G401 (cell line): ENCODE data around the gene BACH2. TPM values are rescaled to one million over a fixed set of nuclear protein-coding genes. Genes with fewer than 3 reads are reported as not detected.
"Not testable (repeated sequence)": the region's sequence is repeated elsewhere in the genome, so short reads cannot be mapped to it uniquely, and the experiment has no call there.

Experiments
- DNase-seq: peaks from one replicate; pipeline ENCODE4 v3.0.0-alpha.2; 2015; ENCODE audit warnings: low spot score
- in situ Hi-C: cut with HindIII; loops from 2 replicates; pipeline ENCODE4 v1.10.0; 2016; ENCODE audit warnings: low sequenced_read_pairs, mixed read lengths
- total RNA-seq: library from RNA; depleted of rRNA; stranded (reverse); fragments of >200 nt; shearing (Covaris generic); gene quantifications from 2 replicates; pipeline ENCODE4 v1.2.3, GENCODE V29; 2014

BACH2 gene
- total RNA-seq, 1 experiment from 2014 or later = 0.71 TPM

DNA sequence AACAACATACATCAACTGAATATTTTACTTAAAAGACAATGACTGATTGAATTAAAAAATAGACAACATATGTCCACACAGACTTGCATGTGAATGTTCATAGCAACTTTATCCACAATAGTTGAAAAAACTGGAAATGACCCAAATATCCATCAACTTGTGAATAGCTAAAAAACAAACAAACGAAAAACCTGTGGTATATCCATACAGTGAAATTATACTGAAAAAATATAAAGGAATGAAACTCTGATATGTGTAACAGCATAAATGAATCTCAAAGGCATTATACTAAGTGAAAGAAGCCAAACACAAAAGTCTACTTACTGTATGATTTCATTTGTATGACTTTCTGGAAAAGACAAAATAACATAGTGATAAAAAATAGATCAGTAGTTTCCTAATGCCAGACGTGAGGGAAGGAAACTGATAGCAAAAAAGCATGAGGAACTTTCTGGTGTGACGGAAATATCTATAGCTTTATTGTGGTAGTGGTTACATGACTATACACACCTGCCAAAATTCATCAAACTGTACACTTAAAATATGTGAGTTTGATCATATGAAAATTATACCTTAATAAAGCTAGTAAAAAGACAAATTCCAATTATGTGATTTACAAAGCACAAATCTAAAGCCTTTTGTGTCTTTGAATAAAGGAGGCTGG is 123.2 kb downstream of the BACH2 start:
- no peak for DNase-seq

DNA sequence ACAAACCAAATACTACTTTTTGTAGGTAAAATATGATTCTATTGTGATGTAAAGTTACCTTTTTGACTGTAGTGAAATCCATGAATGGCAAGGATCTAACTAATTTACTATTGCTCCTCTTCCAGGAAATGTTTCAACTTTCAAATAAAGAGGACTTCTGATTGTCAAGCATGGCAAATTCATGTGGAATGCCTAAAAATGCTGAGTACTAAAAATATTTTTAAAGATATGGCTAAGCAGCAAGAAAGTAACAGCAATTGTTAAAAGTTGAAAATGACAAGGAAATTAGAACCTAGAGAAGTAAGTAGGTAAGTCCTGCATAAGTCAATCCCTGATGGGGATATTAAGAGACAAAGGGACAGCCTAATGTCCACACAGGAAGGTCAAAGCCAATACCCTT is 126.0 kb downstream of the BACH2 start:
- in situ Hi-C loops = no loop called here
- no peak for DNase-seq

More for the DNA sequence above, 123.2 kb downstream of the BACH2 start:
- in situ Hi-C loops = no loop called here

DNA sequence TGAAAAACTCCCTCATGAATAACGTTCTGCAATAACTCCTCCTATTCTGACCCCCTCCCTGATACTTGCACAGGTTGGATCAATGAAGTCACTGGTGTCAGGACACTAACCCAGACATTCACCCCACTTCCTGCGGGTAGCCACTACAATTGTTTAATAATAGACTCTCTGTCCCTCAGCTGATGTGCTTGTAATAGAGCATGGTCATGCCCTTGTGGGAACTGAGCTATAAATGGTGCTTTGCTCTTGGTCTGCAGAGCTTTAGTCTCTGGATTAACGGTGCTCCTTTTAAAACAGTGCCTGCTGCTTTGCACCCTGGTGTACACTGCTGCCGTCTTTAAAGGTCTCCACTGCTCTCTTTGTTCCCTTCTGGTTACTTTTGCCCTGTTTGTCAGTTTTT is 127.3 kb downstream of the BACH2 start:
- DNase-seq = no peak
- in situ Hi-C loops = no loop called here

DNA sequence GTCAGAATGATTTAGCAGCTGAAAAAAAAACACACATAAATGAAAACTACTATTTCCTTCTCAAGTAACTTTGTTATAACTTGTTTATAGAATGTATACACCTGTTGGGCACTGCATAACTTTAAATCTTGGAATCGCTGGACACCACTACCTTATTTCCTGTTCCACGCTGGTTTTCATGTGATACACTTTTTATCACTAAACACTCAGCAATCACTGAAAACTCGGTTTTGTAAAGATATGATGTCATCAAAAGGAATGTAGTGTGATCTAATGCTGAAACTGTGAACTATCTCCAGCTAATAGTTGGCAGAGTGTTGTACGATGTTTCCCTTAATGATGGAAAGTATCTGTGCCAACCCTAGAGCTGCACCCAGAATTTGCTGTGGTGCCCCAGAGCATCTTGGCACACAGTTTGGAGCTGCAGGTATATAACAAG is 127.9 kb downstream of the BACH2 start:
- in situ Hi-C loops = no loop called here
- no peak for DNase-seq

DNA sequence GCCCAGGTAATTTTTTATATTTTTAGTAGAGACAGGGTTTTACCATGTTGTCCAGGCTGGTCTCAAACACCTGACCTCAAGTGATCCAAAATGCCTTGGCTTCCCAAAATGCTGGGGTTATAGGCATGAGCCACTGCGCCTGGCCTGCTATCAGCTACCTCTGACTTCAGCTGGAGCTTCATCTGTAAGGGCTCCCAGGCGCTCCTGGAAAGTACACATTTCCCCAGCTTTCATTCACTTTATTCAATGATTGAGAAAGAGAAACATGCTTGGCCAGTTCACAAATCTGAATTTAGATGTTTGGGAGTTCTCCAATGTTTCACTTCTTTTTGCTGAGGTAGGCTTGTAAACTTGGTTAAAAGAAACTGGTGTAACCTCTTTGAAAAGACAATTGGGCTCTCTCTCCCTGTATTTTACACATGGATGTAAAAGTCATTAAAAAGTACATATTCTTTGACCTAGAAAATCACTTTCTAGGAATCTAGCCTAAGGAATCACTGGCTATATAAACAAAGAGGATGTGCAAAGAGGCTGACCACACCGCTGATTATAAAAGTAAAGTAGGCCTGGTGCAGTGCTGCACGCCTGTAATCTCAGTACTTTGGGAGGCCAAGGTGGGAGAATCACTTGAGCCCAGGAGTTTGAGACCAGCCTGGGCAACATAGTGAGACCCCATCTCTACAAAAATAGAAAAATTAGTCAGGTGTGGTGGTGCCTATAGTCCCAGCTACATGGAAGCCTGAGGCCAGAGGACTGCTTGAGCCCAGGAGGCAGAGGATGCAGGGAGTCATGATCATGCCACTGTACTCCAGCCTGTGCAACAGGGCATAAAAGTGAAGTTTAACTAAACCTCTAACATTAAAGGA is 128.9 kb downstream of the BACH2 start:
- in situ Hi-C loops = no loop called here
- DNase-seq = no peak

DNA sequence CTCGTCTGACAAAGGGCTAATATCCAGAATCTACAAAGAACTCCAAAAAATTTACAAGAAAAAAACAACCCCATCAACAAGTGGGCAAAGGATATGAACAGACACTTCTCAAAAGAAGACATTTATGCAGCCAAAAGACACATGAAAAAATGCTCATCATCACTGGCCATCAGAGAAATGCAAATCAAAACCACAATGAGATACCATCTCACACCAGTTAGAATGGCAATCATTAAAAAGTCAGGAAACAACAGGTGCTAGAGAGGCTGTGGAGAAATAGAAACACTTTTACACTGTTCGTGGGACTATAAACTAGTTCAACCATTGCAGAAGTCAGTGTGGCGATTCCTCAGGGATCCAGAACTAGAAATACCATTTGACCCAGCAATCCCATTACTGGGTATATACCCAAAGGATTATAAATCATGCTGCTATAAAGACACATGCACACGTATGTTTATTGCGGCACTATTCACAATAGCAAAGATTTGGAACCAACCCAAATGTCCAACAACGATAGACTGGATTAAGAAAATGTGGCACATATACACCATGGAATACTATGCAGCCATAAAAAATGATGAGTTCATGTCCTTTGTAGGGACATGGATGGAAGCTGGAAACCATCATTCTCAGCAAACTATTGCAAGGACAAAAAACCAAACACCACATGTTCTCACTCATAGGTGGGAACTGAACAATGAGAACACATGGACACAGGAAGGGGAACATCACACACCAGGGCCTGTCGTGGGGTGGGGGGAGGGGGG is 130.3 kb downstream of the BACH2 start:
- in situ Hi-C loops, DNase-seq: not testable (repeated sequence)

DNA sequence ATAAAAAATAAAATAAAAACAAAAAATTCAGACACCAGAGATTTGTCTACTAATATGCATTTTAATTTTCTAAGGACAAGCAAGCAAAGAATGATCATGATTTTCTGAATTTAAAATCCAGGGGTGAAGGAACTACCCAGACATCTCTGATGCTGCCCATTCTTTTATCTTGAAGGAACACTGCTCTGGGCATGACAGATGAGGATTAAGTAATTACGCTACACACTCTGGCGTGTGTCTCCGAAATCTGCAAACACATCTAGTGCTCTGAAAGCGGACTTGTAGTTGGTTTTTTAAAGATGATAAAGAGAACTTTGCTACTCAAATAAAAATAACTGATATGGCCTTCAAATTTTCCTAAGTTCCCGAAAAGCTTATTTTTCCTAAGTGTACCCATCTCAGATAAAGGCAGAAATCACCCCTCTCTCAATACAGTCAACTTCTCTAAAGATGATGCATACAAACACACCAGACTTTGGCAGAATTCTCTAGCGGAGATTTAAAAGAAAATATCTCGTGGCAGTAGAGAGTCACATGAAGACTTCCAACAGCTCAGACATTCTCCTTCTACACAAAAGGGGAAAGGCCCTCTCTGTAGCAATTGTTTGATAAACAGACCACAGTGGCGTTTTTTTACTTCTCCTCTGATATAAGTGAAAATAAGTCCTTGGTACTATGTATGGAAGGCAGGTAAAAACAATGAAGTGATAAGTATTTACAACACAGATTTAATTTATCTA is 133.8 kb downstream of the BACH2 start:
- DNase-seq = no peak
- in situ Hi-C loops = no loop called here

DNA sequence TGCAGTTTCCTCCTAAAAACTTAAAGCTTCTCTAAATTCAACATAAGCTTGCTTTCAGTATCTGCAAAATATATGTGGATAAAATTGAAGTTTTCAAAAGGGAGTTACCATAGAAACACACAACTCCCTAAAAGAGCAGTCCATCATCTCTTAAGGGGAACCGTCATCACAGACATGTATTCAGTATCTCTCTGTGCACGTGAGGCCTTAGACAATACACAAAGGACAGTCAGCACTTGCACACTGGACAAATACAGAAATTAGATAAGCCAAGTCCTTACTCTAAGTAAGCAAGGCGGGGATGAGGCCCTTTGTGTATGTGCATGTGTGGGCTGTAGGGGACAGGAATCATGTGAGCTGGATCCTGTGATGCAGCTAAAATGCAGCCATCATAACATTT is 136.6 kb downstream of the BACH2 start:
- DNase-seq = no peak
- in situ Hi-C loops = no loop called here

DNA sequence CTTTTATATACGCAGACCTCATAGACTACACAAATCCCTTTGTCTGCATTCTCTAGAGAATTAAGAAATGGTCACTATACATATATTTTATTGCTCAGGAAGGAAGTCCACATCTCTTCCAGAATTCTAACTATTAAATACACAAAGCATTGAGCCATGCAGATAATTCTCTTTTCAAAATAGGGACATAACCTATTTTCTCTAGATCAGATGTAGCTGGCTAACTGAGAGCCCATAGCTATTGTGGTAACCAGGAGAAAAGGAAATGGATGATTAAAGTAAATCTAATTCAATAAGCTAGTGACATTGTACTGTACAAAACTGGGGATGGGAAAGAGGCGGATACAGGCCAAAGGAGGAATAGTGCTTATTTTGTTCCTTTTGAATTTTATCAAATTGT is 137.2 kb downstream of the BACH2 start:
- in situ Hi-C loops = no loop called here
- DNase-seq = no peak

DNA sequence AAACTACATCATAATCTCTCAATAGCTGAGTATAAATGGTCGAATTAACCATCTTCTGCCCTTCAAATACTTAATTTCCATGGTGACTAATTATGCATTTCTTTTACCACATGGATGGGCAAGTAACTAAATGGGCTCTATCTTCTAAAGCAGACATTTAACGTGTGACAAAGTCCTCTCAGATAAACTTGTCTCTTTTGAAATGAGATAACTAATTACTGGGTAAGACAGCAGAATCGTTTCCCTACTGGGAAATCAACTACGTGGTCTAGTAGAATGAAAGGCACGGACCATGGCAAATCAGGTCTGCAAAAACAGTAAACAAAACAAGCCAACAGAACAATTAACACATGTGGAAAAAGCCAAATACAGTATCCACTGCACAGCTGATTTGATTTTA is 137.7 kb downstream of the BACH2 start:
- no peak for DNase-seq
- in situ Hi-C loops = no loop called here

DNA sequence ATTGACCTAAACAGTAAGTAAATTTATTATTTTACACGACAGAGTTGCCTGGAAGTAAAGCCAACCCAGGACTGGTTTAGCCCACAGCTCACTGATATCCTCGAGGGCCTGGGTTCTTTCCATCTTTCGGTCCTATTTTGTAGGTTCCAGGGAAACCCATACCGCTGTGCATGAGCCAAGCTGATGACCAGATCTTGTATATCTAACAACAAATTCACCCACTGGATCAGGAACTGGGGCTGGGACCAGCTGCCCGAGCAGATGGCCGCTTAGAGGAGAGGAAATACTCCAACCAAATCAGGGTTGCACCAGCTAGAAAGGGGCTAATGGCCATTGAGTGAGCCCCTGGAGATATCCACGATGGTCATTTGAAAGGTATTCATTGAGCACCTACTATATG is 139.2 kb downstream of the BACH2 start:
- DNase-seq = peak; percentile 65
- in situ Hi-C loops = no loop called here

DNA sequence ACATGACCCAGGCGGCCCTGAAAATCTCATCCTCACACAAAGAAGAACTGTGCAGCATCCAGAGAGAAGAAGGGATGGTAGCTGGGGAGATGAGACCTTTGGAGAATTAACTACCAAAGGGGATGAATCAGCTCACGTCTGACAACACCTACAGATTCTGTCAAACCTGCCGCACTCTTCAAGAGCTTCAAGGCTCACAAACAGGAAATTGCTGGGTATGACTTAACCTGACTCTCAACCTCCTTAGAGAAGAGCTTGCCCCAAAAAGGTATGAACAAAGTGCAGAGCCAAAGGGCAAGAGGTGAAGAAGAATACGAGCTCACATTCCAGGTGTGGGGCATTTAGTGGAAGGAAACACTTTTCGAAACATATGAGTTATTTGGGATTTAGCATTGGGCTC is 139.8 kb downstream of the BACH2 start:
- in situ Hi-C loops = no loop called here
- no peak for DNase-seq

DNA sequence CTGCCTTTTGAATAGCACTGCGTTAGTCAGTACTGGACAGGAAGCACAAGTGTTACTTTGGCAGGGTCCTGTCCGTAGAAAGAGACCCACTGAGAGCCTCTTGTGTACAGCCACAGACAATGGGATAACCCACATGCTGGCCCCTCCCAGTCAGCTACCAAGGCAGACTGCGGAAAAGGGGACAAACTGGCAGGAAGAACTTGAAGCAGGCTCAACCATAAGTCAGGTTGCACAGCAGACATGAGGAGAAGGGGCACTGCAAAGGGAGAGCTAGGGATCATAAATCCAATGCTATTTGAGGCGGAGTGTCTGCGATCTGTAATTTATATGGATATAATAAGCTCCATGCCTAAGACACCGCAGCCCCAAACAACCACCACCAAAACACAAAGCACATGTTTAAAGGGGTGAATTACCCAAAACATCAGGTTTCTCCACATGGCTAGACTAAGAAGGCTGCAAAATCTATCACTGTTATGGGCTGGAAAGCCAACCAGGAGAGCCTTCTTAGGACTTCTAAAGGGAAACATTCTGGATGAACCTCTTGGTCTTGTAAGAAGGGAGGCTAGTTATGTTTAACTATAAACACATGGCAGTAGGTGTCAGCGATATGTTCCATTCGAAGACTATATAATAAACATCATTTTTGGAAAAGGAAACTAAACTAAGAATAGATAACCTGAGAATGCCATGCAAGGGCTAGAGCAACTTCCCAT is 141.7 kb downstream of the BACH2 start:
- in situ Hi-C loops = no loop called here
- no peak for DNase-seq

DNA sequence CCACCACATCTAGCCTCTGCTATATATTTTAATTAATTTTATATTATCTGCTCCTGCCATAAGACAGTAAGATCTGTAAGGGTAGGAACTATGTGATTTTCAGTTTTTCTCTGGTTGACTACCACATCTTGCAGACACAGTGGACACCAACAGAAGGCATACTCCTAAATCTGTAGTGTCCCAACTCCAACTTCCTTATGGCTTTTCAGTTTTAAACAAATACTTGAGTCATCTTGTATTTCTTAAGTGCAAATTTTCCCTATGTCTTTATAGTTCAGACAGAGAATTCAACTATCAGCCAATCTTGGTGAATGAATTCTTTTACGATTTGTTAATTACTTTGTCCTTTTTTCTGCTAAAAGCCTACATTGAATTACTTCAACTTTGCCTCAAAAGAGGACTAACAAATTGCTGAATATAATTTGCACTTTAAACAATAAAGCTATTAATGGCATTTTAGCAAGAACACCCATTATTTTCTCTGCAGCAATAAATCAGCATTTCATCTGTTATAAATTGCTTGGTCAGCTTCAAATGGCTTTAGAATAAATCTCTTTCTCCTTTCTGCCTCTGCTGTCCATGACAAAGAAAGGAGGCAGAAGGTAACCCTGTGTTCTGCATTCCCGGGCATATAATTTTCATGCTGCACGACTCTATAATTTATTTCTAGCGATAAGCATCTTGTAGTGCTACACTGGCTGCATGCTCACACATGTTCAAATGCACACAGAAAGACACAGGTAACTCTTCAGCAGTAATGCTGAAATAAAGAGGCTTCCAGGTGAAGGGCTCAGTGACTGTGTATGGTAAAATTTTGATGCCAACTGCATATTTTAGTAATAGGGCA is 144.8 kb downstream of the BACH2 start:
- in situ Hi-C loops = no loop called here
- DNase-seq = no peak

DNA sequence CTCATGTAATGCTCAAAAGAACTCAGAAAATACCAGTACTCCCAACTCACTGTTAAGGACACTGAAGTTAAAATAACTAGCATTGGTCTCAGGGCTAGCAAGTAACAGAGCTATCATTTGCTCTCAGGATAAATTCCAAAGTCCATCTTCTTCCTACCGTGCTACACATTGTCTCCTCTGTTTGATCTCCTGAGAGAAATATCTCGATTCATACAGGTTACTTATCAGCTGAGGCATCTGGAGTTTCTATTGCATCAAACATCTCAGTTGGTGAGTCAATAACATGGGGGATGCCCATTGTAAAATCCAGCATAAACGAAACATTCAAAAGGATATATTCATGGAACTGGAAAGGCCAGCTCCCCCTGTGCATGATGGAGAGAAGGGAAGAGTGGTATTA is 147.4 kb downstream of the BACH2 start:
- in situ Hi-C loops = no loop called here
- DNase-seq = no peak

DNA sequence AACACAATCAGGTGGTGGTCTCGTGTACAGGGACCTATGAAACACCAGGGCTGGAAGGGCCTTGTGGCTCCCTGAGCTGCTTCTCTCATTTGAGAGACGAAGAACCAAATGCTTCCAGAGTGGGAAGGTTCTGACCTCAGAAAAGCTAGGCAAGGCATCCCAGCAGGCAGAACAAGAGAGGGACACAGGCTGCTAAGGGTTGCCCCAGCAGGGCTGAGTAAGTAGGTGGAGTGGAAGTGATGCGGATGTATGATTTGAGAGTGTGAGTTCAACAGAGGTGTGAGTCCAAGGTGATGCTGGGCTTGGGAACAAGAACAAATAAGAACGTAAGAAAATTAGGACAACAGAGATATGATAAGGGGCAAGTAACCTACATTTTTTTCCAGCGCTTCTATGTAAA is 147.8 kb downstream of the BACH2 start:
- in situ Hi-C loops = no loop called here

DNA sequence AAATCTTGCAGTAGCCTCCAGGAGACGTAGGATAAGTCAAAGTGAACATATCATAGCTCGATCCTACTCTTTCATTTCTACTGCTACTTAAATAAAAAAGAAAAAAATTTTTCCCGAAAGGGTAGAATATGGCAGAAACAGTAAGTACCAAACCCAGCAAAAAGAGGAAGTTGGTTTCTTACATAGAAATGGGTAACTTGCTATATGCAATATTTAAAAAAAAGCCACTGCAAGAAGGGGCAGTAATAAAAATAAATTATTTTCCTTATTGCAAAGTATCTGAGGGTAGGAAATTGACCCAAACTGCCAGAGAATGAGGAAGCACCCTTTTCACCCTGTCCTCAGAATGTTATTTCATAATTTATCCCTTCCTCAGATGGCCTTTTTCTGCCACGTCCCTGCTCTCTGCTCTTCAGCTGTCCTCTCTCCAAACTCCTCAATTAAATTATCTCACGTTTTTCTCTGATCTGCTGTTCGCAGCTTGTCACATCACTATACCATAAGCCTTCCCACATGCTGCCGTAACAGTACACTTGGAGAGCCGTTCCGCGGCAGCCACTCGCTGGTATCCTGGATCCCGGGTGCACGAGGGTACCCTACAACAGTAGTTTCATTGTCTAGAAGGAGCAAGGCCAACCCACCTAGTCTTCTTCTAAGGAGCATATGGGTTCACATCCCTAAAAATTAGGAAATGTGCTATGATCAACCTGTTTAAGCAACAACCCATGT is 149.6 kb downstream of the BACH2 start:
- in situ Hi-C loops = no loop called here
- DNase-seq = no peak

More for the DNA sequence above, 147.8 kb downstream of the BACH2 start:
- peak; percentile 31 for DNase-seq
